Breast epithelium (tissue), 4 donors: Measurements from ENCODE around the gene SPACA7. TPM values are rescaled to one million over a fixed set of nuclear protein-coding genes. Genes with fewer than 3 reads are reported as not detected.

ENCODE experiments used
- DNase-seq, 2 donors: peaks; one replicate each; pipeline ENCODE4 v3.0.0-alpha.2; 2019; ENCODE audit warnings: low spot score in 2 of 2
- H3K27ac ChIP-seq, 2 donors: fragments of 200-600 bp; sonication (generic) in 1 of 2; one replicate each; pipeline ENCODE4 v1.5.1; 2016 to 2019; ENCODE audit warnings: mild to moderate bottlenecking in 1 of 2
- H3K27me3 ChIP-seq, 2 donors: fragments of 200-600 bp; sonication (generic) in 1 of 2; one replicate each; pipeline versions ENCODE4 v1.5.1 to v1.6.0; 2017 to 2019; ENCODE audit warnings: control low read depth in 1 of 2, mild to moderate bottlenecking in 1 of 2
- H3K36me3 ChIP-seq: fragments of 200-600 bp; one replicate; pipeline ENCODE4 v1.5.1; 2019
- H3K4me1 ChIP-seq, 2 donors: fragments of 200-600 bp; sonication (generic); one replicate each; pipeline ENCODE4 v1.5.1; 2016 to 2019; ENCODE audit warnings: control low read depth in 1 of 2
- H3K4me3 ChIP-seq, 3 donors: fragments of 200-600 bp; sonication (generic); 1 replicate in 2 of 3; 2 replicates in 1 of 3; pipeline ENCODE4 v1.5.1; 2016 to 2019; ENCODE audit warnings: mild to moderate bottlenecking in 3 of 3, moderate library complexity in 2 of 3
- H3K9me3 ChIP-seq, 2 donors: fragments of 200-600 bp; sonication (generic) in 1 of 2; one replicate each; pipeline ENCODE4 v1.5.1; 2016 to 2019; ENCODE audit warnings: control low read depth in 1 of 2
- POLR2A ChIP-seq: fragments of 450-650 bp; IDR thresholded peaks from one replicate; pipeline ENCODE4 v1.6.1; 2016; ENCODE audit warnings: antibody characterized with exemption, mild to moderate bottlenecking, moderate library complexity
- POLR2AphosphoS5 ChIP-seq, 3 donors: sonication (generic); formaldehyde crosslinking; IDR thresholded peaks; one replicate each; pipeline ENCODE4 v1.6.1; 2017; ENCODE audit warnings: antibody characterized with exemption in 3 of 3
- intact Hi-C: fragments of 100-400 bp; cut with DNase I; formaldehyde crosslinking; loops from one replicate; pipeline ENCODE4 v1.15.1; 2023; ENCODE audit warnings: low total_unique reads
- total RNA-seq, 3 donors: library from RNA; depleted of rRNA; stranded (reverse); fragments of >200 nt; gene quantifications; one replicate each; pipeline ENCODE4 v1.1.0, GENCODE V29; 2016
- TF ChIP-seq, protein P1 (sequence below), 3 donors: fragments of 450-650 bp; IDR thresholded peaks; one replicate each; pipeline ENCODE4 v1.5.1; 2016 to 2017; ENCODE audit warnings: antibody characterized with exemption in 3 of 3, mild to moderate bottlenecking in 3 of 3, moderate library complexity in 3 of 3

The SPACA7 gene
- not detected for total RNA-seq

DNA sequence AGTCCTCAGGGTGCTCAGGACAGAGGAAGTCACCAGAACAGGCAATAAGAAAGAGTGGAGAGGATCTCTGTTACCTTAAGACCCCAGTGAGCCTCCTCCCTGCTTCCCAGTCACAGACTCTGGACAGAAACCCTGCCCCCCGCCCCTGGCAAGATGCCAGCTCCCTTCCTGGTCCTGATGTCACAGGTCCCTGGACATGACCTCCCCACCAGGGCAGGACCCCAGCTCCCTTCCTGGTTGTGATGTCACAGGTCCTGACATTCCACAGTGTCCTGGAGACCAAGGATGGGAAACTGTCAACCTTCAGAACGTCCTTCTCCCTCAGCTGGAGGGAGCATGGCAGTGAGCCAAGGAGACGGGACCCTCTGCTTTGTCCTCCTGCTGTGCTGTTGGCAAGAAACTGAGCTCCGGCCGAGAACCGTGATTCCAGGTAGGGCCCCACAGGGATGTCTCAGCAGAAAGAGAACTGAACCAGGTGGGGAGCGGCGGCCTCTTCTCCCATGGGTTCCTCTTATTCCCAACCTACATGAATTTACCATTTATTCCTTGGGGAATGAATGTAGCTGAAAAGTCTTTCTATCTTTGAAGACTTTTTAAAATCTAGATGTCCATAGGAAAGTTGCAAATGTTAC is at the start of gene SPACA7:
Gene SPACA7 (plus strand): TSS at position 306 of the 632 bp plus-strand sequence. CDS start 31 bp downstream, at position 337.
- Histone ChIP-seq H3K9me3 (no peaks in the 10 kb centered on the region), H3K4me3 (no peak within 1 kb of the TSS), H3K27me3 (no peaks in the 10 kb centered on the region), H3K27ac (no peak within 1 kb of the TSS), H3K4me1 (no peaks in the 10 kb centered on the region), H3K36me3 (no peaks in the 10 kb centered on the region)
- intact Hi-C loops: no loop called here
- DNase-seq: no peak
- TF ChIP-seq POLR2AphosphoS5 (IDR thresholded peaks at IDR 0.05) (no peak), POLR2A (no peak)
- TF ChIP-seq, protein P1, sequence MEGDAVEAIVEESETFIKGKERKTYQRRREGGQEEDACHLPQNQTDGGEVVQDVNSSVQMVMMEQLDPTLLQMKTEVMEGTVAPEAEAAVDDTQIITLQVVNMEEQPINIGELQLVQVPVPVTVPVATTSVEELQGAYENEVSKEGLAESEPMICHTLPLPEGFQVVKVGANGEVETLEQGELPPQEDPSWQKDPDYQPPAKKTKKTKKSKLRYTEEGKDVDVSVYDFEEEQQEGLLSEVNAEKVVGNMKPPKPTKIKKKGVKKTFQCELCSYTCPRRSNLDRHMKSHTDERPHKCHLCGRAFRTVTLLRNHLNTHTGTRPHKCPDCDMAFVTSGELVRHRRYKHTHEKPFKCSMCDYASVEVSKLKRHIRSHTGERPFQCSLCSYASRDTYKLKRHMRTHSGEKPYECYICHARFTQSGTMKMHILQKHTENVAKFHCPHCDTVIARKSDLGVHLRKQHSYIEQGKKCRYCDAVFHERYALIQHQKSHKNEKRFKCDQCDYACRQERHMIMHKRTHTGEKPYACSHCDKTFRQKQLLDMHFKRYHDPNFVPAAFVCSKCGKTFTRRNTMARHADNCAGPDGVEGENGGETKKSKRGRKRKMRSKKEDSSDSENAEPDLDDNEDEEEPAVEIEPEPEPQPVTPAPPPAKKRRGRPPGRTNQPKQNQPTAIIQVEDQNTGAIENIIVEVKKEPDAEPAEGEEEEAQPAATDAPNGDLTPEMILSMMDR (IDR thresholded peaks at IDR 0.05): no peak

DNA sequence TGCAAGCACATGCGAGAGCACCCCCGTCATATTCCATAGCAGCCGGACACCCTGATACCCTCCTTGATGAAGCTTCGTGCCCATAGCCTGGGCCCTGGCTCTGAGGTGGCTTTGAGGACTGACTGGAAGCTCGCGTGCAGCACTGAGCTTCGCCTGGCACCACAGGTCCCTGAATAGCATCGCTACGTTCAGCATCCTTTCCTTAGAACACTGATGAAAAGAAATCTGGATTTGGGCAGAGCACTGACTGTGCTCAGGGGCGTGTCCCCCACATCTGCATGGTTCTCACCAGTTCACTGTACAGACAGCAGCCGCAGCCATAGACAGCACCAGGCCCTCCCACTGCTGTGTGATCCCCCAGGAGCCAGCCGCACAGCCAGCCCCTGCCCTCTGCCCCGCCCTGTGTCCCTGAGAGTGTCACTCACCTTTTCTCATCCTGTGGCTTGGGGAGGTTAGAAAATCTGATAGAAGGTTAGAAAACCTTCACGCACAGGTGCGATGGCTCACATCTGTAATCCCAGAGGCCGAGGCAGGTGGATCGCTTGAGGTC is 49.3 kb upstream of the SPACA7 start:
- peaks cover 0 to 61% of the 10 kb centered on the region in 2 donors for H3K27me3 ChIP-seq
- H3K27ac ChIP-seq: no peak overlapping the region
- TF ChIP-seq POLR2AphosphoS5 (IDR thresholded peaks at IDR 0.05) (no peak), POLR2A (no peak)
- TF ChIP-seq, protein P1 (IDR thresholded peaks at IDR 0.05): no peak
- H3K9me3 ChIP-seq: no peaks in the 10 kb centered on the region
- H3K4me3 ChIP-seq: no peak overlapping the region
- intact Hi-C loops: loop anchor here (10.0 kb wide), 1 partner anchor 772 kb away; no protein-coding TSS in a partner anchor
- DNase-seq: no peak
- no peaks in the 10 kb centered on the region for H3K4me1 ChIP-seq
- no peaks in the 10 kb centered on the region for H3K36me3 ChIP-seq

- DNase-seq: no peak
- H3K27me3 ChIP-seq: peaks cover 0 to 69% of the 10 kb centered on the region in 2 donors
- H3K36me3 ChIP-seq: no peaks in the 10 kb centered on the region
- intact Hi-C loops: loop anchor here (10.0 kb wide), 1 partner anchor 774 kb away; no protein-coding TSS in a partner anchor
- H3K4me1 ChIP-seq: no peaks in the 10 kb centered on the region
- H3K4me3 ChIP-seq: no peak overlapping the region
- H3K9me3 ChIP-seq: no peaks in the 10 kb centered on the region
- no peak overlapping the region for H3K27ac ChIP-seq
- TF ChIP-seq, protein P1 (IDR thresholded peaks at IDR 0.05): no peak
- no peak for TF ChIP-seq POLR2A
- no peak for TF ChIP-seq POLR2AphosphoS5 (IDR thresholded peaks at IDR 0.05)
Measured at GRCh38 chr13:112328936-112329335, 47.2 kb upstream of the SPACA7 start.

DNA sequence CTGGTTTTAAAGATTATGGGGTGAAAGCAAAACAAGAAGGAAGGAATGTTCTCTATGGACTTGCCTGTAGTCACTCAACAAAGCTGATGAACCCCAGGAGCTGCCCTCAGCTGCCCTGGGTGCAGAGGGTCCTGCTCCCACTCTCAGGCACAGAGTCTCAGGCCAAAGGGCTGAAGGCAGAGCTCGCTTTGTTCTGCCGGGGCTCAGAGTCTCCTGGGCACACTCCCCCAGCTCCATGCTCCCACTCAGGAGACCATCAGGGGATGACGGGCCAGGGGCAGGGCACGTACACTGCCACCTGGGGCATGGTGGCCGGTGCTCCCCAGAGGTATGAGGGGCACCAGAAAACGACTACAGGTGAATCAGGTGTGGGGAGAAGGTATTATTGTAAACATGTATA is 46.8 kb upstream of the SPACA7 start:
- TF ChIP-seq POLR2AphosphoS5 (IDR thresholded peaks at IDR 0.05) (no peak), POLR2A (no peak)
- TF ChIP-seq, protein P1 (IDR thresholded peaks at IDR 0.05): no peak
- no peaks in the 10 kb centered on the region for H3K9me3 ChIP-seq
- H3K27me3 ChIP-seq: peaks cover 0 to 65% of the 10 kb centered on the region in 2 donors
- no peaks in the 10 kb centered on the region for H3K4me1 ChIP-seq
- H3K27ac ChIP-seq: no peak overlapping the region
- intact Hi-C loops: loop anchor here (10.0 kb wide), 1 partner anchor 775 kb away; no protein-coding TSS in a partner anchor
- DNase-seq: no peak
- H3K36me3 ChIP-seq: no peaks in the 10 kb centered on the region
- H3K4me3 ChIP-seq: no peak overlapping the region

DNA sequence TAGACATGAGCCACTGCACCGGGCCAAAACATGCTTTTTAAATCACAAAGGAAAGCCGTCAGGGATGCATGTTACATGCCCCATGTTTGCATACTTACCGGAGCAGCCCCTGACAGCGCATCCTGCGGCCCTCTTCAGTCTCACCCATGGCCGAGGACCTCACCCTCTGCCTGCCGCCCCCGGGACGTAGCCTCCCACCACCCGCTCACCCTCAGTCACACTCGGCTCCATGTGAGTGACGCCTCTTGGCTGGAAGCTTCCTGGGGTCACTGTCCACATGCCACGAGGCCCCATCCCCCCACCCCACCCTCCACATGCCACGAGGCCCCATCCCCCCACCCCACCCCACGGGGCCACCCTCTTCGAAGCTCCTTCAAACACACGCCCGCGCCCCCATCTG is 46.1 kb upstream of the SPACA7 start:
- no peak for DNase-seq
- H3K27ac ChIP-seq: no peak overlapping the region
- H3K9me3 ChIP-seq: no peaks in the 10 kb centered on the region
- H3K4me3 ChIP-seq: no peak overlapping the region
- H3K4me1 ChIP-seq: no peaks in the 10 kb centered on the region
- TF ChIP-seq POLR2AphosphoS5 (IDR thresholded peaks at IDR 0.05): no peak
- no peak for TF ChIP-seq POLR2A
- TF ChIP-seq, protein P1 (IDR thresholded peaks at IDR 0.05): no peak
- intact Hi-C loops: loop anchor here (5.0 kb wide), 1 partner anchor 492 kb away; no protein-coding TSS in a partner anchor
- H3K27me3 ChIP-seq: peaks cover 0 to 71% of the 10 kb centered on the region in 2 donors
- H3K36me3 ChIP-seq: no peaks in the 10 kb centered on the region
